HEK293 (cell line): ENCODE measurements around the gene C1QTNF12.

ENCODE experiments used
- CTCF ChIA-PET: fragments of 350-600 bp; formaldehyde crosslinking; extraction: SDS; loops from one replicate; lab custom pipeline; 2021; ENCODE audit warnings: antibody characterized with exemption; lab: Yijun Ruan, JAX
- POLR2A ChIA-PET: fragments of 300-600 bp; formaldehyde crosslinking; extraction: SDS; loops from one replicate; lab custom pipeline; 2020; ENCODE audit warnings: antibody characterized with exemption, inconsistent platforms; lab: Yijun Ruan, JAX
- H3K27ac ChIP-seq: fragments of 200-500 bp; sonication (Bioruptor generic); 2 replicates; pipeline ENCODE4 v1.5.1; 2014; ENCODE audit warnings: low read depth, low read length, control low read depth, inconsistent platforms; ENCODE audit errors: extremely low read depth
- H3K36me3 ChIP-seq, 2 experiments: fragments of 200-500 bp in 1 of 2; sonication (Bioruptor generic) in 1 of 2; 1 replicate in 1 of 2; 2 replicates in 1 of 2; pipeline ENCODE4 v1.5.1; 2014 to 2017; ENCODE audit warnings: inconsistent platforms in 2 of 2, low read length in 2 of 2; ENCODE audit not compliant: control insufficient read depth in 2 of 2, insufficient read depth in 1 of 2
- H3K4me1 ChIP-seq: fragments of 200-500 bp; sonication (Bioruptor generic); 2 replicates; pipeline ENCODE4 v1.5.1; 2014; ENCODE audit warnings: mild to moderate bottlenecking, low read length, inconsistent platforms; ENCODE audit not compliant: control insufficient read depth, insufficient read depth
- H3K4me3 ChIP-seq: 2 replicates; pipeline ENCODE4 v1.5.1; 2011; ENCODE audit warnings: low read depth, mild to moderate bottlenecking, control low read depth, low read length, moderate library complexity
- H3K9me3 ChIP-seq: fragments of 200-500 bp; sonication (Bioruptor generic); 2 replicates; pipeline ENCODE4 v1.5.1; 2014; ENCODE audit warnings: low read depth, low read length, inconsistent platforms; ENCODE audit not compliant: control insufficient read depth, insufficient read depth
- ATF2 ChIP-seq: fragments of 450-650 bp; formaldehyde crosslinking; IDR thresholded peaks from 2 replicates; pipeline ENCODE4 v1.5.1; 2016; ENCODE audit warnings: missing biosample characterization, missing genetic modification characterization, low read depth
- GLI2 ChIP-seq: fragments of 450-650 bp; formaldehyde crosslinking; IDR thresholded peaks from 2 replicates; pipeline ENCODE4; 2017; ENCODE audit warnings: missing biosample characterization, missing genetic modification characterization, low read depth, borderline replicate concordance
- PBX3 ChIP-seq: sonication (generic); formaldehyde crosslinking; IDR thresholded peaks from 2 replicates; pipeline ENCODE4 v1.8.1; 2022; ENCODE audit warnings: mild to moderate bottlenecking, moderate library complexity, missing genetic modification reagents
- RBAK ChIP-seq: fragments of 450-650 bp; formaldehyde crosslinking; IDR thresholded peaks from 2 replicates; pipeline ENCODE4 v1.5.1; 2016; ENCODE audit warnings: missing biosample characterization, missing genetic modification characterization
- REPIN1 ChIP-seq: fragments of 450-650 bp; formaldehyde crosslinking; IDR thresholded peaks from 2 replicates; pipeline ENCODE4 v1.5.1; 2017; ENCODE audit warnings: missing biosample characterization, missing genetic modification characterization, low read depth
- ZBTB17 ChIP-seq: fragments of 450-650 bp; formaldehyde crosslinking; IDR thresholded peaks from 2 replicates; pipeline ENCODE4 v1.5.1; 2016; ENCODE audit warnings: missing biosample characterization, missing genetic modification characterization
- ZNF146 ChIP-seq: fragments of 450-650 bp; formaldehyde crosslinking; IDR thresholded peaks from 2 replicates; pipeline ENCODE4 v1.5.1; 2016; ENCODE audit warnings: missing biosample characterization, missing genetic modification characterization
- ZNF280C ChIP-seq: fragments of 450-650 bp; formaldehyde crosslinking; IDR thresholded peaks from 2 replicates; pipeline ENCODE4 v1.5.1; 2016; ENCODE audit warnings: missing biosample characterization, missing genetic modification characterization
- ZNF518A ChIP-seq: fragments of 450-650 bp; formaldehyde crosslinking; conservative IDR thresholded peaks from 2 replicates; pipeline ENCODE4 v1.5.1; 2016; ENCODE audit warnings: low read depth, missing biosample characterization, missing genetic modification characterization
- ZNF529 ChIP-seq: fragments of 450-650 bp; formaldehyde crosslinking; IDR thresholded peaks from 2 replicates; pipeline ENCODE4 v1.5.1; 2017; ENCODE audit warnings: missing genetic modification characterization, missing biosample characterization; ENCODE audit not compliant: insufficient replicate concordance
- ZNF658 ChIP-seq: fragments of 450-650 bp; formaldehyde crosslinking; IDR thresholded peaks from 2 replicates; pipeline ENCODE4; 2016; ENCODE audit warnings: missing biosample characterization, missing genetic modification characterization
- ZNF768 ChIP-seq: fragments of 450-650 bp; formaldehyde crosslinking; IDR thresholded peaks from 2 replicates; pipeline ENCODE4 v1.5.1; 2018; ENCODE audit warnings: missing biosample characterization, mild to moderate bottlenecking, missing genetic modification characterization

C1QTNF12 gene

GRCh38 chr1:1292851-1293250, 46.3 kb upstream of the C1QTNF12 start:
- CTCF ChIA-PET, result interaction anchor here (0.6 to 4.3 kb wide), 5 partner anchors 10 to 179 kb away, joined by 3 to 76 read pairs (median 10); no protein-coding TSS in a partner anchor
- TF ChIP-seq GLI2 (tag by site-specific recombination) (no peak), ZNF146 (tag by site-specific recombination) (no peak), ZNF529 (no peak), ATF2 (tag by site-specific recombination) (no peak), ZNF518A (tag by site-specific recombination) (no peak), RBAK (tag by site-specific recombination) (no peak), ZBTB17 (tag by site-specific recombination) (no peak), PBX3 (no peak), REPIN1 (tag by site-specific recombination) (no peak)
- no peak overlapping the region for H3K27ac ChIP-seq
- peaks cover 0 to 40% of the 10 kb centered on the region in 2 experiments; a peak in 1 of 3 replicates for H3K36me3 ChIP-seq
- POLR2A ChIA-PET, result interaction anchor here (1.1 to 2.7 kb wide), 2 partner anchors 8 to 171 kb away, joined by 4 to 9 read pairs; no protein-coding TSS in a partner anchor
- H3K4me3 ChIP-seq, result no peak overlapping the region
- H3K9me3 ChIP-seq, result no peaks in the 10 kb centered on the region
- H3K4me1 ChIP-seq, result no peaks in the 10 kb centered on the region

- Histone ChIP-seq H3K9me3 (no peaks in the 10 kb centered on the region), H3K36me3 (peaks cover 0 to 36% of the 10 kb centered on the region in 2 experiments; a peak in 1 of 3 replicates), H3K4me3 (no peak overlapping the region), H3K27ac (no peak overlapping the region), H3K4me1 (no peaks in the 10 kb centered on the region)
- ChIA-PET POLR2A (interaction anchor here (1.1 to 2.8 kb wide), 5 partner anchors 8 to 308 kb away, joined by 3 to 12 read pairs (median 4); partner anchors contain the start of gene UBE2J2), CTCF (interaction anchor here (0.6 to 4.3 kb wide), 18 partner anchors 8 to 350 kb away, joined by 3 to 76 read pairs (median 4); no protein-coding TSS in a partner anchor)
- TF ChIP-seq ZNF658 (no peak), ZNF280C (no peak), ZNF768 (tag by site-specific recombination) (no peak)
Measured at GRCh38 chr1:1292442-1292779, 45.9 kb upstream of the C1QTNF12 start.
